K562 (cell line): Measurements from ENCODE around the gene TFAM. TPM values are rescaled to one million over a fixed set of nuclear protein-coding genes. Genes with fewer than 3 reads are reported as not detected.

Experiments used
- ATAC-seq: fragments of 200-7000 bp; cut with Tn5 transposase; 3 replicates; pipeline ENCODE4 v1.9.1; 2020; ENCODE audit warnings: moderate library complexity
- BruUV-seq: library from RNA; stranded (reverse); fragments of 400-500 nt; replicated peaks from 2 replicates; lab custom pipeline; 2021; lab: Mats Ljungman, UMichigan
- CTCF ChIA-PET: fragments of 300-600 bp; formaldehyde crosslinking; extraction: SDS; loops from one replicate; lab custom pipeline; 2021; ENCODE audit warnings: low intra/inter-chr PET ratio; lab: Yijun Ruan, JAX
- POLR2A ChIA-PET: fragments of 300-600, 350-650 bp; sonication (Branson Sonifier 250); formaldehyde crosslinking; extraction: SDS; loops from one replicate; lab custom pipeline; 2021; ENCODE audit warnings: antibody characterized with exemption, inconsistent platforms; lab: Yijun Ruan, JAX
- DNase-seq, 4 experiments: peaks; one replicate each; pipeline versions ENCODE4 v3.0.0 to v3.0.0-alpha.2; 2011 to 2018; ENCODE audit warnings: low spot score in 3 of 4, mixed read lengths in 3 of 4; ENCODE audit errors: extremely low read depth in 1 of 4
- FAIRE-seq: peaks from 2 replicates; lab custom pipeline; 2011; peaks lifted over from hg19 to GRCh38; lab: Jason Lieb, UNC
- H2AFZ ChIP-seq: 2 replicates; pipeline ENCODE4 v1.6.0; 2011; ENCODE audit warnings: low read depth, low read length, control low read depth, inconsistent platforms
- H3K27ac ChIP-seq: fragments of 200-600 bp; 3 replicates; pipeline ENCODE4 v1.8.0; 2011; ENCODE audit warnings: low read depth, mild to moderate bottlenecking, control low read depth, inconsistent platforms, low read length, moderate library complexity, mixed read lengths; ENCODE audit errors: extremely low read depth
- H3K27me3 ChIP-seq, 2 experiments: fragments of 300-600 bp in 1 of 2; 2 replicates in 1 of 2; 3 replicates in 1 of 2; pipeline versions ENCODE4 v1.6.0 to v1.8.0; 2011; ENCODE audit warnings: inconsistent platforms in 2 of 2, low read length in 2 of 2, mild to moderate bottlenecking in 1 of 2, mixed read lengths in 1 of 2, moderate library complexity in 1 of 2; ENCODE audit not compliant: control insufficient read depth in 2 of 2, insufficient read depth in 2 of 2
- H3K36me3 ChIP-seq: fragments of 300-600 bp; 3 replicates; pipeline ENCODE4 v1.8.0; 2011; ENCODE audit warnings: mild to moderate bottlenecking, low read length, inconsistent platforms; ENCODE audit not compliant: control insufficient read depth, insufficient read depth
- H3K4me1 ChIP-seq, 2 experiments: fragments of 200-600 bp in 1 of 2; replicated peaks in 1 of 2; 2 replicates in 1 of 2; 3 replicates in 1 of 2; pipeline versions ENCODE4 v1.5.1 to v1.8.0; 2011; ENCODE audit warnings: inconsistent platforms in 2 of 2, low read length in 2 of 2, mild to moderate bottlenecking in 1 of 2, mixed read lengths in 1 of 2, moderate library complexity in 1 of 2; ENCODE audit not compliant: control insufficient read depth in 2 of 2, insufficient read depth in 2 of 2
- H3K4me2 ChIP-seq: 2 replicates; pipeline ENCODE4 v1.6.1; 2011; ENCODE audit warnings: low read length, control low read depth, inconsistent platforms, mixed read lengths; ENCODE audit not compliant: insufficient read depth
- H3K4me3 ChIP-seq: fragments of 200-600 bp; sonication (generic), shearing (Covaris generic); 2 replicates; pipeline ENCODE4 v1.5.1; 2016; ENCODE audit warnings: control low read depth, inconsistent platforms
- H3K79me2 ChIP-seq: fragments of 200-600 bp; 3 replicates; pipeline ENCODE4 v1.8.0; 2011; ENCODE audit warnings: low read length, inconsistent platforms; ENCODE audit not compliant: control insufficient read depth, insufficient read depth
- H3K9ac ChIP-seq, 2 experiments: 2 replicates each; pipeline versions ENCODE4 v1.6.0 to v1.6.1; 2011; ENCODE audit warnings: low read depth in 2 of 2, low read length in 2 of 2, control low read depth in 1 of 2, inconsistent platforms in 1 of 2, mild to moderate bottlenecking in 1 of 2, mixed read lengths in 1 of 2; ENCODE audit not compliant: insufficient read depth in 1 of 2
- H3K9me1 ChIP-seq: one replicate; pipeline ENCODE4 v1.6.0; 2011; ENCODE audit warnings: inconsistent platforms, mild to moderate bottlenecking, low read length, moderate library complexity; ENCODE audit not compliant: control insufficient read depth, insufficient read depth
- H3K9me3 ChIP-seq: replicated peaks from 2 replicates; pipeline ENCODE4 v1.5.1; 2011; ENCODE audit warnings: low read depth, low read length, inconsistent platforms; ENCODE audit not compliant: control insufficient read depth, insufficient read depth
- H4K20me1 ChIP-seq: replicated peaks from 2 replicates; pipeline ENCODE4 v1.6.1; 2011; ENCODE audit warnings: low read length, inconsistent platforms, mixed read lengths; ENCODE audit not compliant: control insufficient read depth, insufficient read depth
- BDP1 ChIP-seq: IDR thresholded peaks from 3 replicates; pipeline ENCODE4 v1.6.1; 2011; ENCODE audit not compliant: insufficient read length, insufficient read depth
- C11orf30 ChIP-seq: fragments of 450-650 bp; IDR thresholded peaks from 2 replicates; pipeline ENCODE4 v1.6.1; 2016; ENCODE audit warnings: low read depth, mild to moderate bottlenecking
- ID3 ChIP-seq, 2 experiments: fragments of 250-450 bp in 1 of 2; fragments of 450-650 bp in 1 of 2; sonication (Bioruptor Pico) in 1 of 2; IDR thresholded peaks; 2 replicates each; pipeline versions ENCODE4 v1.6.1 to v1.8.0; 2016 to 2021; ENCODE audit warnings: mild to moderate bottlenecking in 2 of 2, moderate library complexity in 2 of 2, missing compliant biosample characterization in 1 of 2, missing genetic modification characterization in 1 of 2
- PPARD ChIP-seq: fragments of 250-450 bp; sonication (Bioruptor Pico); IDR thresholded peaks from 2 replicates; pipeline ENCODE4 v1.8.0; 2022; ENCODE audit warnings: inconsistent platforms, mild to moderate bottlenecking, moderate library complexity
- RFX5 ChIP-seq: IDR thresholded peaks from 2 replicates; pipeline ENCODE4 v1.6.1; 2011; ENCODE audit warnings: low read depth, mild to moderate bottlenecking, improper control_type of control experiment, low read length
- SNIP1 ChIP-seq: fragments of 450-650 bp; IDR thresholded peaks from 2 replicates; pipeline ENCODE4 v1.7.1; 2017; ENCODE audit warnings: low read depth, mild to moderate bottlenecking
- ZNF316 ChIP-seq: fragments of 450-650 bp; IDR thresholded peaks from 2 replicates; pipeline ENCODE4 v1.6.1; 2016
- WGBS: fragments of 100-300 bp; shearing (Covaris generic); methylation state at CpG from one replicate; pipeline ENCODE4 v1.1.6; 2016; ENCODE audit warnings: low coverage, mixed read lengths; ENCODE audit not compliant: insufficient coverage; ENCODE audit errors: missing lambda C conversion rate; 5-methylcytosine and 5-hydroxymethylcytosine counted together
- in situ Hi-C: fragments of 300-500 bp; cut with MboI; formaldehyde crosslinking; loops from 4 replicates; pipeline ENCODE4 v1.15.0; 2018; ENCODE audit warnings: inconsistent platforms, mixed read lengths
- intact Hi-C: fragments of 100-400 bp; cut with micrococcal nuclease; formaldehyde crosslinking; loops from 2 replicates; pipeline ENCODE4 v1.14.2; 2022
- polyA plus RNA-seq, 8 experiments: library from polyadenylated mRNA; depleted of rRNA in 4 of 8; stranded (reverse) in 5 of 8; unstranded in 3 of 8; fragments of >200 nt; fragmentation: Nextera tagmentation in 2 of 8; fragmentation: Illumina TruSeq in 1 of 8; extraction: Ambion mirVana in 2 of 8; extraction: Trizol in 1 of 8; gene quantifications; 2 replicates each; pipeline versions ENCODE4 v1.2.1 to v1.2.3, GENCODE V29; 2011 to 2014; ENCODE audit warnings: inconsistent platforms in 1 of 8, missing spikeins in 1 of 8
- total RNA-seq, 7 experiments: library from RNA; depleted of rRNA in 6 of 7; stranded (reverse); fragments of >200 nt in 6 of 7; fragmentation: Illumina TruSeq in 2 of 7; extraction: Trizol in 2 of 7; gene quantifications; 2 replicates each; pipeline versions ENCODE4 v1.2.1 to v1.2.3, GENCODE V29; 2011 to 2021; ENCODE audit warnings: low replicate concordance in 1 of 7

The TFAM gene
- total and polyA plus RNA-seq, 9 of the 15 experiments (the other 6 are each of a cell fraction or from before 2014, with no cell fraction given) = 74.3 to 227 (median 155) TPM

- Histone ChIP-seq H3K27me3 (no peaks in the 10 kb centered on the region), H3K9me1 (no peaks in the 10 kb centered on the region), H3K9me3 (no peaks in the 10 kb centered on the region), H3K36me3 (peaks cover 75% of the 10 kb centered on the region), H2AFZ (no peak overlapping the region), H3K27ac (no peak overlapping the region), H3K9ac (no peak overlapping the region), H3K79me2 (peaks cover 77% of the 10 kb centered on the region), H3K4me3 (no peak overlapping the region), H3K4me2 (no peak overlapping the region), H4K20me1 (no peaks in the 10 kb centered on the region; the same call in 1 of the 2 replicates), H3K4me1 (peaks cover 11 to 16% of the 10 kb centered on the region in 2 experiments)
- 89% methylated on average over 3 of the region's 3 CpGs for whole genome bisulfite sequencing
- FAIRE-seq (no peak), DNase-seq (no peak), ATAC-seq (no peak)
- no TSS peak for BruUV-seq
- POLR2A ChIA-PET = no interaction called here
- CTCF ChIA-PET = no interaction called here
- intact Hi-C loops = loop anchor here (5.0 kb wide), 1 partner anchor 67 kb away; no protein-coding TSS in a partner anchor
- TF ChIP-seq RFX5 (no peak), C11orf30 (peak; percentile 30; the same call in 1 of the 2 replicates), ID3 (CRISPR knock-in tag; IDR thresholded peaks at IDR 0.05) (no peak), ID3 (tag; IDR thresholded peaks at IDR 0.05) (no peak), ZNF316 (peak; percentile 65; the same call in 1 of the 2 replicates)
- in situ Hi-C loops = loop anchor here (10.0 kb wide), 1 partner anchor 204 kb away; no protein-coding TSS in a partner anchor
Observed at GRCh38 chr10:58389024-58389423, 3.8 kb downstream of the TFAM start.

GRCh38 chr10:58393317-58393716 is 8.1 kb downstream of the TFAM start:
- H3K36me3 ChIP-seq = peaks cover 95% of the 10 kb centered on the region
- no peaks in the 10 kb centered on the region for H3K27me3 ChIP-seq
- TF ChIP-seq BDP1 = no peak
- no peak for TF ChIP-seq PPARD (CRISPR knock-in tag)
- TF ChIP-seq SNIP1 = no peak
- no peak overlapping the region for H3K4me3 ChIP-seq
- no peak for DNase-seq
- ATAC-seq = no peak
- 89% methylated on average over 2 of the region's 2 CpGs for WGBS
- no peaks in the 10 kb centered on the region for H3K4me1 ChIP-seq
- H3K4me2 ChIP-seq = no peak overlapping the region
- no peak overlapping the region for H3K27ac ChIP-seq
- no peaks in the 10 kb centered on the region for H3K9me1 ChIP-seq
- in situ Hi-C loops = no loop called here
- BruUV-seq = no TSS peak
- no peak overlapping the region for H3K9ac ChIP-seq
- peaks cover 38% of the 10 kb centered on the region for H3K79me2 ChIP-seq
- intact Hi-C loops = no loop called here
- H4K20me1 ChIP-seq = no peaks in the 10 kb centered on the region
- POLR2A ChIA-PET = no interaction called here
- no peaks in the 10 kb centered on the region for H3K9me3 ChIP-seq
- CTCF ChIA-PET = interaction anchor here (1.6 kb wide), 1 partner anchor 94 kb away, joined by 3 read pairs; no protein-coding TSS in a partner anchor
- no peak overlapping the region for H2AFZ ChIP-seq
- no peak for FAIRE-seq
